ENCODE results near the gene RXRA.
"Not testable (repeated sequence)": the region's sequence is repeated elsewhere in the genome, so short reads cannot be mapped to it uniquely, and the experiment has no call there.

RXRA gene

DNA sequence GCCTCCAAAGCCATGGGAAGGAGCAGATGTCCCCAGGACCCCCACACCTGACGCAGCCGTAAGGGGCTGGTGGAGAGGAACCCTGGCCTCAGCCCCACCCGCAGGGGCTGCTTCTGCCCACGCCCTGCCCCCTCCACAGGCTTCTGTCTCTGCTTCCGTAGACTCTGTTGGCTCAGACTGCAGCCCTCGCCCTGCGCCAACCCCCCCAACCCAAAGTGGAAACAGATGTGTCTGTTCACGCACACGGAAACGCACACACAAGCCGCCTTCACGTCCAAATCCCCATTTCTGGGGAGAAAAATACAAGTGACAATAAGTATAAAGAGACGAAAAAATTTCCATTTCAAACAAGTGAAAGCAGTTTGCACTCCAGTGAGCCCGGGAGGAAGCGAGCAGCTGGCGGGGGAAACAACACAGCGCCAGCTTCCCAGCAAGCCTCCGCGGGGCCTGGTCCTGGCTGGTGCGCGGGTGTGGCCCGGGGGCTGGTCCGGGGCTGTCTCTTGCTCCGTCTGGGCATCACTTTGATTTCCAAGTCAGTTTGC, 32.6 kb upstream of the RXRA start:
- peak; percentile 22 for DNase-seq (ENCODE audit: low read depth)

DNA sequence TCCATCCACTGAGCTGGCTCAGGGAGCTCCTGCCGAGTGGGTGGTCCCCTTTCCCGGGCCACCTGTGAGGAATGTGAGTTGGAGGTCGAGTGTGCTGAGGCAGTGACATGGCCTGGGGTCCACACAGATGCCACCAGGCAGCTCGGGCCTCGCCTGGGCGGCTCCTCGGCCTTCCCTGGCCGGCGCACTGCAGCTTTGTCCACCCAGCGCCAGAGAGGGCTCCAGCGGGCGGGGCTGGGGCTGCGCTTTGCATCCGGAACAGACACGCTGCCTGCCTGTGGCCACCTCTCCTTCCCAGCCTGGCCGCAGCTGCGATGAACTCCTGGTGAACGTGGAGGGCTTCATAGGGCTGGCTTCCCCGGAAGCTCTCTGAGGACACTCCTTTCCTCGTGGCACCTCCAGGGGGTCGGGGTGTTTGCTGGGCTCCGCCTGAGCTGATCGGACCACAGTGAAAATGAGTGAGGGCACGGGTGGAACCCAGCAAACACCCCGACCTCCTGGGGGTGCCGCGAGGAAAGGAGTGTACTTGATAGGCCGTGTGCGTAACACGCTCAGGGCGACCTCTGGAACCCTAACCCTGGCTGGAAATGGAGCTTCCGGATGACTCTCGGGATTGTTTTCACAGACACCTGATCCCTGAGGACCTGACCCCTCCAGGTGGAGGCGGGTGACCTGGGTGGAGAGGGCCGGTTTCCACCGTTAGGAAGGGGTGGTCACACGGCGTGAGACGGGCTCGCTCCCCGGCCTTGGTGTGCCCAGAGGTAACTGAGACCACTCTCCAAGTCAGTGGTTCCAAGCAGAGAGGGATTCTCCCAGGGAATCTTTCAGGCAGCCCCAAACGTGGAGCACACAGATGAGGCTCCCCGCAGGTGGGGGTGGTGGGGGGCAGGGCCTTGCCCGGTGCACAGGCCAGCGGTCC, 31.8 kb upstream of the RXRA start:
- DNase-seq (ENCODE audit: low read depth) = peak; percentile 34

DNA sequence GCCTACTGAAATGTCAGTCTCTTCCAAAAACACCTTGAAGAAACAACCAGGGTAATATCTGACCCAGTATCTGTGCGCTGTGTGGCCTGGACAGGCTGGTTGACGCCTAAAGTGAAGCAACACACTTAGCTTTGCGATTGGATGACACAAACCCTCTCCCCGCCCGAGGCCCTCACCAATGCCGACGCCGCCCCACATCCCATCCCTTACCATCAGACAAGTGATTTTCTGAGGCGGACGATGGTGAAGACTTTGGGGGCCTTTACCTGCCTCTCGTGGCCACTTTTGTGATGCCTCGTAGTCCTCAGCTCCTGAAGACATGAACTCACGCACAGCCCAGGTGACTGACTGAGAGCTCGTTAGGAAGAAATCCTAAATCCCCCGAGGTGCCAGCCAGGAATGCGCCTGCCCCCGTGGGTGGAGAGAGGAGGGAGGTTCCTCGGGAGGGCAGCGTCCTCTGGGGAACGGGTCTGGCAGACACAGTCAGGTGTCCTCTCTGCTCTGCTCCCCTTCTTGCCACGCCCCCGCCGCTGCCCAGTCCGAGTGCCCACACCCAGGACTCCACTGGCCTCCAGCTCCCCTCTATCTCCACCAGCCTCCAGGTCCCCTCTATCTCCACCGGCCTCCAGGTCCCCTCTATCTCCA, 31.0 kb upstream of the RXRA start:
- no peak for DNase-seq (ENCODE audit: low read depth)

DNA sequence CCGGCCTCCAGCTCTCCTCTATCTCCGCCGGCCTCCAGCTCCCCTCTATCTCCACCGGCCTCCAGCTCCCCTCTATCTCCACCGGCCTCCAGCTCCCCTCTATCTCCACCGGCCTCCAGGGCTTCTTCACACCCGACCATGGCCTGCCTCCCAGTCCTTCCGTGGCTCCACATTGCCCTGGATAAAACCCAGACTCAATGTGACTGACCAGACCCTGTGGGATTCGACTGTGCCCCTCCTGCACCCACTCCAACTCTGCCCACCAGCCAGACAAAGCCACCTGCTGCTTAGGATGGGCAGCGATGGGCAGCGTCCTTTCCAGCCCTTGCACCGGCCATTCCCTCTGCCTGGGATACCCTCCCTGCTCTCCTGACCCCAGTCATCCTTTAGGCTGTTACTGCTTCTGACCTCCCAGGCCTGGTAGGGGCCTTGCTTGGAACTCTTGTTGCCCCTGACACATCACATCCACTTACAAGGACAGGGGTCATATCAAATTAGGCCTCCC, 30.5 kb upstream of the RXRA start:
- no peak for DNase-seq (ENCODE audit: low read depth)

DNA sequence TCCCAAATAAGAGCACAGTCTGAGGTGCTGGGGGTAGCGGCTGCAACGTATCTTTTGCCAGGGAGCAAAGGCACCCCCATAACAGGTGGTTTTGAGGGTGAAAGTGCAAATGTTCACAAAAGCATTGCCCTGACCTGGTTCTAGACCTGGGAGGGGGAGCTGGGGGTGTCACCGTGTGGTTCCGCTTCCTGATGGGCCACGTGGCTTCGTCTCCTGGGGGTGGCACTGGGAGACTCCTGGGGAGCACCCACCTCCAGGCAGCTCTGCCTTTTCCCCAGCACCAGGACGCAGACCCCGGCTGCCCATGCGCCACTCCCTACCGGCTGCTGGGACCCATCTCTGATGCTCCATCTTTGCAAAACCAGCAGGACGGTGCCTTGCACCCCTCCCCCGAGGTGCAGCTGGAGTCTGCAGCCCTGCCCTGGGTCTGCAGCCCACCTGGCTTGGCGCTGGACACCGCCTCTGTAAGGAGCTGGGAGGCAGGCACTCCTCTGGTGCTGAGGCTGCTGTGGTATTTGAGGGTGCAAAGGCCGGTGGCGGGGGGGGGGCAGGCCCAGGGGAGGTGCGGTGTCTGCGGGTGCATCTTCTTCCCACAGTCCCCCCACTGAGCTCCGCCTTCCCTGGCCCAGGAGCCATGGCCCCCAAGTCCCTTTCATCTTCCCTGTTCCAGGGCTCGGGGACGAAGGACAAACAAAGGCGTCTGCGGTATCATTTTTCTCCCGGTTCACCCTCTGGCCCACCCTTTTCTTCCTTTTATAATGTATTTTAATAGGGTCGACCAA, 29.8 kb upstream of the RXRA start:
- DNase-seq (ENCODE audit: low read depth) = no peak

DNA sequence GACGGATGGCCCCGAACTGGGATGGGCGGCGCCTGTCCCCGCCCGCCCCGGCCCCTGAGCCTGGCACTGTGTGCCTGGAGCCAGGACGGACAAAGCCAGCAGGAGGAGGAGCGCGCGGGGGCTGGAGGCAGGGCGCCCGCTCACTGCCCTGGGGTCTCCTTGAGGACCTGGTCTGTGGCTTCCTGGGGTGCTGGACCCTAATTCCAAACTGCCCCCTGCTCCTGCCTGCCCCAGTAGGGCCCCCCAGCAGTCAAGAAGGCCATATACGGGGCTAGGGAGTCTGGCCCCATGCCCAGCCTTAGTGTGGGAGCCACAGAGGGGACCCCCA, 29.2 kb upstream of the RXRA start:
- no peak for DNase-seq (ENCODE audit: low read depth)

DNA sequence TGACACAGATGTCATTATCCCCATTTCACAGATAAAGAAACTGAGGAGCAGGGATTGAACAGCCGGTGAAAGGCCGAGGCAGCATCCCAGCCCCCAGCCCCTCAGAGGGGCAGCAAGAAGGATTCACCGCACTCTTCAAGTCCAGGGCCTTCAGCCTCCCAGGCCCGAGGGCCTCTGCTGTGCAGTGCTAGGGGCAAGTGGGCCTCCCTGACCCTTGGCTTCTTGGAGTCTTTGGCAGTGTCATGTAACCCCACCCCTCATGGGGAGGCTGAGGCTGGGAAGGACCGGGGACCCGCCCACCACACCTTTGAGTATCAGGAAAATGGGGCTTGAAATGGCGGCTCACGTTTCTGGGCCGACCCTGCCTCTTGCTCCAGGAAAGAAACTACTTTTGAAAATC, 28.7 kb upstream of the RXRA start:
- no peak for DNase-seq (ENCODE audit: low read depth)

DNA sequence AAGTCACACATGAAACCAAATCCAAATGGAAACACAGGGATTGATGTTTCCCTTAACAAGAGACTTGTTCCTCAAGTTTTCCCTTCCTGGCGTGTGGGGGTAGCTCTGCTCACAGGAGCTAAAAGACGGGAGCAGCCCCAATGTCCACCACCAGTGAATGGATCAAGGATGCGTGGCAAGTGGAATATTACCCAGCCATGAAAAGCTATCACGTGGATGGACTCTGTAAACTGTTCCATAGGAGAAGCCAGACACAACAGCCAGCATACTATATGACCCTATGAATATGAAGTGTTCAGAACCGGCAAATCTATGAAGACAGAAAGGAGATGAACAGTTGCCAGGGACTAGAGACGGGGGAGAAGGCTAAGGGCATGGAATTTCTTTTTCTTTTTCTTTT, 28.3 kb upstream of the RXRA start:
- DNase-seq (ENCODE audit: low read depth) = no peak

DNA sequence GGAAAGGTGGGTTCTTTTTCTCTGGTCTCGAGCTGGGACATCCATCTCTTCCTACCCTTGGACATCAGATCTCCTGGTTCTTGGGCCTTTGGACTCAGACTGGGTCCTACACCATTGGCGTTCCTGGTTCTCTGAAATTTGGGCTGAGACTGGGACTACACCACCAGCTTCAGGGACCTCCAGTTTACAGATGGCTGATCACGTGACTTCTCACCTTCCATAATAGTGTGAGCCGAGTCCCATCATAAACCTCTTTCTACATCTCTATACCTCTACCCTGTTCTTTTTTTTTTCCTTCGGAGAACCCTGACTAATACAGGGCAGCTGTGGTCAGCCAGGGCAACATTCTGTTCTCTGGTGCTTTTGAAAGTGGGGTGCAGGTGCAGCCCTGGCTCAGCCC, 27.2 kb upstream of the RXRA start:
- no peak for DNase-seq (ENCODE audit: low read depth)

DNA sequence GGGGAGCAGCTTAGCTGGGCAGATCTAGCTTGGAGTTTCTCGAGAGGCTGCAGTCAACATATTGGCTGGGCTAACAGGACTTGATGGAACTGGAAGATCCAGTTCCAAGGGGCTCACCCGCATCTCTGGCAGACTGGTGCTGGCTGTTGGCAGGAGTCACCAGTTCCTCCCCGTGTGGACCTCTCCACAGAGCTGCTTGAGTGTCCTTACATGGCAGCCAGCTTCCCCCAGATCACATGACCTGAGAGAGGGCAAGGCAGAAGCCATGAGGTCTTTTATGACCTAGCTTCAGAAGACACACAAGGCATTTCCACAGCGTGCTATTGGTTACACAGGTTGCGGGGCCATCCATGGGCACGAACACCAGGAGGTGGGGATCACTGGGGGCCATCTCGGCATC, 26.4 kb upstream of the RXRA start:
- DNase-seq (ENCODE audit: low read depth) = no peak

DNA sequence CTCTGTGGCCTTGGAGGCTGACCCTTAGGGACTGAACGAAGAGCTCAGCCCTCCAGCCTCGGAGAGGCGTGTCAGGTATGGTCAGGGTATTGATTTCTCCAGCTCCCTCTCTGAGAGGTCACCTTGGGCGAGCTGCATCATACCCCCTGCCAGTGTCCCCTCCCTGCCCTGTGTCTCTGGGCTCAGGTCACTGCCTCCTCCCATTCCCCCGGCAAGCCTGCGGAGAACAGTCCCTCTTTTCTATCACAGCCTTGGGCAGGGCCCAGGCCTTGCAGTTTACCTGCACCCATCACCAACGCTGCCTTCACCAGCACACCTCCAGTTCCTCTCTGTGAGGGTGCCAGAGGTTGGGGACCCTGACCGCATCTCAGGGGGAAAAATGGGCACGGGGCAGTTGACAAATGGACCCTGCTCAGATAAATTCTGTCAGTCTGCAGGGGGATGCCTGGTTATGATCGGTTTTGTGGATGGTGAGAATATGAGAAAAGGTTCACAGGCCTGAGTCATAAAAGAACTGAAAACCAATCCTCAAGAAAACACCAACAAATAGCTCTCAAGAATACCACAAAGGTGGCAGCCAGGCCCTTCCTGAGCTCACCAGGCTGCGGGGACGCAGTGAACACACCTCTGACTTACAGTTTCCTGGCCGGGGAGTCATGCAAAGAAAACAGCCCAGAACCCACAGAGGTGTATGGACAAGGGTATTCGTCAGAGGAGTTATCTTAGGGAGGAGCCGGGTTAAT, 24.7 kb upstream of the RXRA start:
- DNase-seq (ENCODE audit: low read depth) = no peak

DNA sequence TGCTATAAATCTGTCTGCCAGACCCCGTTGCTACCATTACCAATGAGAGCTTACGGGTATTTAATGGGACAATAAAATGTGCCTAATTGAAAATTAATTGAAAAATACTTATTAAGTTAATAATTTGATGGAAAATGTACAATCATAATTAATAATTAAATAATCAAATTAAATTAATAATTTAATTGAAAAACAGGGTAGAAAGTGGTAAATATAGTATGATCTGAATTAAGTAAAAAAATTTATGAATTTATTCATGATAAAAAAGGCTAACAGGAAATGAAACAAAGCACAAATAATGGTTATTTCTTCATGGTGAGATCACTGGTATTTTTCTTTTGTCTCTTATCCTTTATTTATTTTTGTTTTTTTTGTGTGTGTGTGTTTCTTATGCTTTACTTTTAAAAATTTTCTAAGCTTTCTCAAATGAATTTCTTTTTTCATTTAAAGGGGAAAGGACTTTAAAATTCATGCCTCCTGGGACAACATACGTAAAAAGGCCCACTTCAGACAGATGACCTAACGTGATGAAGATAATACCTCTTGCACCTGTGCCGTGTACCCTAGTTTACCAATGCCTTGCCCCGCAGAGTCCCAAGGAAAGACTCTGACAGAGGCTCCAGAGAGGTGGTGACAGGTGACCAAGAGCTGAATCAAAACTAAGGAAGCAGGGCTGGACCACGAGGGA, 24.0 kb upstream of the RXRA start:
- DNase-seq (ENCODE audit: low read depth) = no peak

DNA sequence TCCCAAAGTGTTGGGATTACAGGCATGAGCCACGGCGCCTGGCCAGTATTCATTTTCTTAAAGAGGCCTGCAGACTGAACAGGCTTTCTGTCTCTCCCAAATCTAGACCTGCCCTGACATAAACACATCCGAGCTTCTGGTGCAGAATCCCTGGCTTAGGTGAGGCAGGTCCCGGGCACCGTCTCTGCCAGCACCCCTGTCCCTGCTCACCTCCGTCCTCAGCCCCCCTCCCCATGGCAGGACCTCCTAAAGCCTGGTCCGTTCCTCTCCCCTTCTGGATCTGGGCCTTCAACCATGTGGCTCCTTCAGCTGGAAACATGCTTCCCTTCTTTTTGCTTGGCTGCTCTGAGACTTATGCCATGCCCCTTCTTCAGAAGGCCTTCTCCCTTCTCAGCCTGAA, 22.7 kb upstream of the RXRA start:
- no peak for DNase-seq (ENCODE audit: low read depth)

DNA sequence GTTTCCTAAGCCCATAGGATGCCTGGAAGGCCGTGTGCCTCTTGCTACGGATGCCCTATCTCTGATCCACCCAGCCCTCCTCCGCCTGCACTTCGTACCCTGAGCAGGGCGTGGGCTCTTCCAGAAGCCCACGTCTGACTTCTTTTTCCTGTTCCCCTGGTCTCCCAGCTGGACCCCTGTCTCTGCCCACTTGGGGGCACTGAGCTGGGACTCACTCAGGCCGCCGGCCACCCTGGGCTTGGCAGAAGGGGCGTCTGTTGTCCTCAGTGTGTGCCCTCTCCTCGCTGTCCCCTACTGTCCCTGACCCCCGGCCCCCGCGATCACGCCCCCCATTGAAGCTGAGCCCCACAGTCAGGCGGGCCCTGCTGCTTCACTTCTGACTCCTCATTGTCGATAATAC, 22.0 kb upstream of the RXRA start:
- DNase-seq (ENCODE audit: low read depth) = no peak

DNA sequence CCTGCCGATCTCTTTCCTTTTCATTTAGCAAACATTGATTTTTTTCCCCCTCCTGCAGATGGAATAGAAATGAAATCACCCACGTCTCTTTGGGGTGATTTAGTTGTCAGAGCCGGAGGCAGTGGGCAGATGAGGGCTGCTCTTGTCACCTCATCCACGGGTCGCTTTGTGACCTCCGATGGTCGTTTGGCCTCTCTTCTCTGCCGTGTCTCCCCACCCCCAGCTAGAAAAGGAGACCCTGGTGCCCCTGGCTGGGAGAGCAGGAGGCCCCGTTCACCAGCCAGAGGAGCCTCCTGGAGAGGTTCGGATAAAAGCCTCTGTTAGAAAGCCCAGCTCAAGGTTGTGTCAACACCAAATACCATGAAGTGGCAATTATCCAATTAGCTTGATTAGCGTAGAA, 21.6 kb upstream of the RXRA start:
- no peak for DNase-seq (ENCODE audit: low read depth)

DNA sequence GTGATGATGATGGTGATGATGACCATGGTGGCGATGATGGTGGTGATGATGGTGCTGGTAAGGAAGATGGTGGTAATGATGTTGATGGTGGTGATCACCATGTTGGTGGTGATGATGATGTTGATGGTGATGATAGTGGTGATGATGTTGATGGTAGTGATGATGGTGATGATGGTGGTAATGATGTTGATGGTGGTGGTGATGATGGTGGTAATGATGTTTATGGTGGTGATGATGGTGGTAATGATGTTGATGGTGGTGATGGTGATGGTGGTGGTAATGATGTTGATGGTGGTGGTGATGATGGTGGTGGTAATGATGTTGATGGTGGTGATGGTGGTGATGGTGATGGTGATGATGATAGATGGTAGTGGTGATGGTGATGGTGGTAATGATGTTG, 20.7 kb upstream of the RXRA start:
- DNase-seq (ENCODE audit: low read depth) = no peak

DNA sequence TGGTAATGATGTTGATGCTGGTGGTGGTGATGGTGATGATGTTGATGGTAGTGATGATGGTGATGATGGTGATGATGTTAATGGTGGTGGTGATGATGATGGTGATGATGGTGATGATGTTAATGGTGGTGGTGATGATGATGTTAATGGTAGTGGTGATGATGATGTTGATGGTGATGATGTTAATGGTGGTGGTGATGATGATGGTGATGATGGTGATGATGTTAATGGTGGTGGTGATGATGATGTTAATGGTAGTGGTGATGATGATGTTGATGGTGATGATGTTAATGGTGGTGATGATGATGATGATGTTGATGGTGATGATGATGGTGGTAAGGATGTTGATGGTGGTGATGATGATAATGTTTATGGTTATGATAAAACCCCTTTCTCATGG, 20.2 kb upstream of the RXRA start:
- DNase-seq (ENCODE audit: low read depth) = not testable (repeated sequence)

DNA sequence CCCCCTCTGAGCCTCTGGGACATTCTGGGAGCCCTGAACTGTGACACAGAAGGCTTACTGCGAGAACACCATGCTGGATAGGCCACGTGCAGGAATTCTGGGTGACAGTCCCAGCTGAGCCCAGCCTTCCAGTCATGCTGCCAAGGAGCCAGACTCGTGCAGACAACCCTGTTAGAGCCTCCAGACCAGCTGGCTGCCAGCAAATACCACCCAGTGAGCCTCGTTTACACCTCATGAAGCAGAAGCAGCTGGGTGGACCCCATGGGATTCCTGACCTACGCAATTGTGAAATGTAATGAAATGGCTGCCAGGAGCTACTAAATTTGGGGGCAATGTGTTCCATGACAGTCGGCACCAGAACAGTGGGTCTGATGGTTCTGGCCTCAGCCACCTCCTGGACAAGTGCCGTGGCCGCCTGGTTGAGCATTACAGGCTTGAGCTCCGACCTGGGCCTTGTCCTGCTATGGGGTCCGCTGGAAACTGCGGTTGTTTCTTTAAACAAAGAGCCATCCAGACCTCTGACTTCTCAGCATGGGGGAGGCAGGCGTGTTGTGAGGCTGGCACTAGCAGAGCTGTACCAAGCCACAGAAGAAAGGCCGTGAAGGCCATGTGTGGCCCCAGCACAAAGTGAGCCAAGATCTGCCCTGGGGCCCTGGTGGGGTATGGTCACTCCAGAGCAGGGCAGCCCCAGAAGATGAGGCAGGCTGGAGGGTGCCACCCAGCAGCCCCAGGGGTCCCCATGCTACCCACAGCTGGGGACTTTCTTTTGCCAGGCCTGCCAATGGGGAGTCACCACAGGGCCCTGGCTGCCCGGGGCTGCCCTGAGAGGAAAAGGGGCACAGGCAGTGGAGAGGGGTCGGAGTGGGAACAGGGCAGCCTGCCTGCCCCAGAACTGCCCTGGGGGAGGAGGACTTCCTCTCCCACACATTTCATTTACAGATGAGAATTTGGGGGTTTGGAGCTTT, 19.3 kb upstream of the RXRA start:
- DNase-seq (ENCODE audit: low read depth) = no peak

DNA sequence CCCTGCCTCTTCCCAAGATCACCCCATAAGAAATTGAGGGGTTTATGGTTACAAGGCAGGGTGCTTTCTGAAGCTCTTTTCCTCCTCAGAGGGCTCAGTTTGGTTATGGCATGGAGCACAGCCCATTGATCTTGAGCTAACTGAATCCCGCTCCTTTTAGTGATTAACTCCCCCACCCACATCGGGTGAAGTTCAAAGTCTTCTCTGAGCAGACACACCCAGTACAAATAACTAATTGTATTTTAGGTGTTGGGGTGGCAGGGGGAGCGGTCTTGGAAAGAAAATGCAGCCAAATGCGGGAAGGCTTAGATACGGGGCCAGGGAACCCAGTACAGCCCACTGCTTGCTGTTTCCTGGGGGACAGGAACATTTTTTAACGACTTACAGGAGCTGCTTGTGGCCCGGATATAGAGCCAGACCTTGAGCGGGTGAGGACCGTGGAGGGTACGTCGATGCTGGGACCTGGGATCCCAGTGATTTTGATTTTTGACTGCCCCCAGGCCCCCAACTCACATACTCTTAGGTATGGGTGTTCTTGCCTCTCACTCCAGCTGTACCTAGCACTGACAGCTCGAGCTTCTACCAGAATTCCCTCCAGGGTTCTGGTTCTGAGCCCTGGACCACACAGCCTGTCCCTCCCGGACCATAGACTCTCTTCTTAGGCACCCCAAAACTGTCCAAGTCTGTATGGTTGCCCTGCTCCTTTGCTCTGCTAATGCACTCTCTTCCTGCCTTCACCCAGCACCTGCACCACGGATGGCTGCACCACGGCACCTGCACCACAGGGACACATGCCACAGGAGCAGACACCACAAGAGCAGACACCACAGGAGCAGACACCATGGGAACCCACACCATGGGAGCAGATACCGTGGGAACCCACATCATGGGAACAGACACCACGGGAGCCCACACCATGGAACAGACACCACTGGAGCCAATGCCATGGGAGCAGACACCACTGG, 18.3 kb upstream of the RXRA start:
- no peak for DNase-seq (ENCODE audit: low read depth)
